GM23338 (cell line): Measurements from ENCODE around the gene SRGAP1. TPM values are rescaled to one million over a fixed set of nuclear protein-coding genes. Genes with fewer than 3 reads are reported as not detected.

Experiments
- ATAC-seq: fragments of 200-7000 bp; cut with Tn5 transposase; 3 replicates; pipeline ENCODE4 v1.9.1; 2020
- DNase-seq: peaks from one replicate; pipeline ENCODE4 v3.0.0-alpha.2; 2015; ENCODE audit warnings: low spot score
- H2AFZ ChIP-seq: fragments of 200-600 bp; sonication (generic); 2 replicates; pipeline ENCODE4 v1.8.0; 2016; ENCODE audit warnings: antibody characterized with exemption, mild to moderate bottlenecking, moderate library complexity
- H3F3A ChIP-seq: fragments of 200-600 bp; sonication (generic); replicated peaks from 2 replicates; pipeline ENCODE4 v1.8.0; 2017; ENCODE audit warnings: antibody characterized with exemption, mixed run types, low read depth
- H3K27ac ChIP-seq: fragments of 200-600 bp; sonication (generic); 2 replicates; pipeline ENCODE4 v1.6.1; 2016; ENCODE audit warnings: low read depth
- H3K27me3 ChIP-seq: fragments of 200-600 bp; sonication (generic); 2 replicates; pipeline ENCODE4 v1.8.0; 2016; ENCODE audit warnings: mild to moderate bottlenecking, mixed run types, moderate library complexity; ENCODE audit not compliant: insufficient read depth
- H3K36me3 ChIP-seq: fragments of 200-600 bp; sonication (generic); 2 replicates; pipeline ENCODE4 v1.8.0; 2016; ENCODE audit warnings: mild to moderate bottlenecking; ENCODE audit not compliant: insufficient read depth
- H3K4me1 ChIP-seq: fragments of 200-600 bp; sonication (generic); 2 replicates; pipeline ENCODE4 v1.8.0; 2016; ENCODE audit warnings: mild to moderate bottlenecking, moderate library complexity; ENCODE audit not compliant: insufficient read depth
- H3K4me2 ChIP-seq: fragments of 200-600 bp; sonication (generic); 2 replicates; pipeline ENCODE4 v1.7.1; 2017; ENCODE audit warnings: mixed run types
- H3K4me3 ChIP-seq: fragments of 200-600 bp; sonication (generic); 2 replicates; pipeline ENCODE4 v1.6.1; 2016; ENCODE audit warnings: mixed run types
- H3K79me2 ChIP-seq: fragments of 200-600 bp; sonication (generic); replicated peaks from 2 replicates; pipeline ENCODE4 v1.8.0; 2017; ENCODE audit warnings: mild to moderate bottlenecking; ENCODE audit not compliant: insufficient read depth
- H3K9me2 ChIP-seq: fragments of 200-600 bp; sonication (generic); 2 replicates; pipeline ENCODE4 v1.8.0; 2017; ENCODE audit not compliant: insufficient read depth
- H4K20me1 ChIP-seq: fragments of 200-600 bp; sonication (generic); replicated peaks from 2 replicates; pipeline ENCODE4 v1.8.0; 2017; ENCODE audit warnings: mild to moderate bottlenecking; ENCODE audit not compliant: insufficient read depth
- H3K27ac Mint-ChIP-seq: 2 replicates; pipeline ENCODE4 v1.8.0; 2020; ENCODE audit warnings: inconsistent platforms, mild to moderate bottlenecking, moderate library complexity, mixed read lengths
- H3K27me3 Mint-ChIP-seq: 3 replicates; pipeline ENCODE4 v1.8.0; 2022; ENCODE audit warnings: low read depth, mild to moderate bottlenecking, moderate library complexity, mixed read lengths, inconsistent platforms; ENCODE audit not compliant: insufficient read depth, poor library complexity
- H3K36me3 Mint-ChIP-seq: 3 replicates; pipeline ENCODE4 v1.8.0; 2021; ENCODE audit warnings: low read depth, mild to moderate bottlenecking, inconsistent platforms, moderate library complexity, mixed read lengths
- H3K4me1 Mint-ChIP-seq: 3 replicates; pipeline ENCODE4 v1.8.0; 2020; ENCODE audit warnings: mild to moderate bottlenecking, inconsistent platforms, mixed read lengths
- H3K4me3 Mint-ChIP-seq: 3 replicates; pipeline ENCODE4 v1.8.0; 2021; ENCODE audit warnings: moderate library complexity, mild to moderate bottlenecking, inconsistent platforms, mixed read lengths
- H3K9me3 Mint-ChIP-seq: 3 replicates; pipeline ENCODE4 v1.8.0; 2020; ENCODE audit warnings: moderate library complexity, mild to moderate bottlenecking, inconsistent platforms, mixed read lengths
- CREB1 ChIP-seq: fragments of 250-450 bp; sonication (Bioruptor Pico); IDR thresholded peaks from 2 replicates; pipeline ENCODE4 v1.5.0; 2020; ENCODE audit warnings: low read depth, mild to moderate bottlenecking, moderate library complexity
- CTCF ChIP-seq, 2 experiments: fragments of 200-600 bp in 1 of 2; sonication (generic) in 1 of 2; conservative IDR thresholded peaks; 2 replicates each; pipeline versions ENCODE4 v1.5.1 to v1.6.1; 2016 to 2017; ENCODE audit warnings: antibody characterized with exemption in 2 of 2, low read depth in 2 of 2, mild to moderate bottlenecking in 2 of 2, moderate library complexity in 1 of 2
- ETS1 ChIP-seq: IDR thresholded peaks from 2 replicates; pipeline ENCODE4 v1.6.1; 2016; ENCODE audit warnings: antibody characterized with exemption
- EZH2 ChIP-seq: fragments of 200-600 bp; sonication (generic); IDR thresholded peaks from one replicate; pipeline ENCODE4 v1.8.0; 2017; ENCODE audit warnings: antibody characterized with exemption, mild to moderate bottlenecking, low read depth; ENCODE audit not compliant: unreplicated experiment
- EZH2phosphoT487 ChIP-seq: fragments of 200-600 bp; sonication (generic); IDR thresholded peaks from one replicate; pipeline ENCODE4 v1.8.1; 2018; ENCODE audit warnings: antibody characterized with exemption; ENCODE audit not compliant: unreplicated experiment
- JUNB ChIP-seq: IDR thresholded peaks from one replicate; pipeline ENCODE4 v1.6.1; 2016; ENCODE audit warnings: antibody characterized with exemption; ENCODE audit not compliant: unreplicated experiment
- NANOG ChIP-seq: IDR thresholded peaks from 2 replicates; pipeline ENCODE4 v1.6.1; 2016; ENCODE audit warnings: antibody characterized with exemption, borderline replicate concordance
- POLR2AphosphoS5 ChIP-seq: IDR thresholded peaks from 2 replicates; pipeline ENCODE4 v1.6.1; 2016; ENCODE audit warnings: antibody characterized with exemption, low read depth
- REST ChIP-seq: IDR thresholded peaks from one replicate; pipeline ENCODE4 v1.6.1; 2018; ENCODE audit warnings: antibody characterized with exemption; ENCODE audit not compliant: unreplicated experiment
- STAT1 ChIP-seq: IDR thresholded peaks from one replicate; pipeline ENCODE4 v1.6.1; 2016; ENCODE audit warnings: antibody characterized with exemption; ENCODE audit not compliant: unreplicated experiment
- ZNF331 ChIP-seq: fragments of 250-450 bp; sonication (Bioruptor Pico); IDR thresholded peaks from 2 replicates; pipeline ENCODE4 v1.5.0; 2020; ENCODE audit warnings: low read depth, mild to moderate bottlenecking, moderate library complexity
- ZNF462 ChIP-seq: fragments of 250-450 bp; sonication (Bioruptor Pico); IDR thresholded peaks from 2 replicates; pipeline ENCODE4 v1.5.0; 2020; ENCODE audit warnings: mild to moderate bottlenecking, moderate library complexity
- polyA plus RNA-seq: library from polyadenylated mRNA; unstranded; fragments of >200 nt; fragmentation: Nextera tagmentation; extraction: Ambion mirVana; gene quantifications from 2 replicates; pipeline ENCODE4 v1.2.1, GENCODE V29; 2016
- total RNA-seq: library from RNA; depleted of rRNA; stranded (reverse); fragments of >200 nt; shearing (Covaris generic); gene quantifications from 2 replicates; pipeline ENCODE4 v1.2.3, GENCODE V29; 2014

SRGAP1 gene
- total and polyA plus RNA-seq, 2 experiments from 2014 or later, result 6.1 to 8.1 TPM

- ATAC-seq (no peak), DNase-seq (no peak)
- Histone ChIP-seq H3K27me3 (no peaks in the 10 kb centered on the region), H3K4me1 (no peaks in the 10 kb centered on the region), H3K9me2 (no peaks in the 10 kb centered on the region), H2AFZ (no peak overlapping the region), H3K4me2 (no peak overlapping the region), H4K20me1 (no peaks in the 10 kb centered on the region), H3K27ac (no peak overlapping the region), H3K36me3 (no peaks in the 10 kb centered on the region), H3F3A (no peaks in the 10 kb centered on the region), H3K79me2 (no peaks in the 10 kb centered on the region), H3K4me3 (no peak overlapping the region)
- TF ChIP-seq EZH2, result no peak
- no peak for TF ChIP-seq POLR2AphosphoS5
- TF ChIP-seq EZH2phosphoT487, result no peak
- TF ChIP-seq REST, result no peak
- no peak for TF ChIP-seq STAT1
- TF ChIP-seq ZNF462 (CRISPR knock-in tag), result no peak
- TF ChIP-seq NANOG, result no peak
- TF ChIP-seq ETS1, result no peak
- TF ChIP-seq JUNB, result no peak
- no peak for TF ChIP-seq ZNF331 (CRISPR knock-in tag)
- TF ChIP-seq CTCF (conservative IDR thresholded peaks at IDR 0.05; ENCODE audit: low read depth in 2 of 2), result no peak
- TF ChIP-seq CREB1 (CRISPR knock-in tag), result no peak
- no peak overlapping the region for H3K4me3 Mint-ChIP-seq
- no peak overlapping the region for H3K27ac Mint-ChIP-seq
- no peaks in the 10 kb centered on the region for H3K27me3 Mint-ChIP-seq
- peaks cover 13% of the 10 kb centered on the region for H3K9me3 Mint-ChIP-seq
- 0 out of 3 replicates have a peak, but pooled peaks cover 2% of the 10 kb centered on the region for H3K4me1 Mint-ChIP-seq
- peaks cover 12% of the 10 kb centered on the region for H3K36me3 Mint-ChIP-seq
Measured at GRCh38 chr12:64027311-64027710, 182.8 kb downstream of the SRGAP1 start.
